ENCODE measurements around the gene STXBP3. TPM values are rescaled to one million over a fixed set of nuclear protein-coding genes. Genes with fewer than 3 reads are reported as not detected.

The STXBP3 gene
- total RNA-seq, 4 donors from 2014 or later = 55.8 to 154 (median 79.9) TPM

GRCh38 chr1:108734171-108734865, 12.2 kb upstream of the STXBP3 start:
- no peak for TF ChIP-seq EP300 (IDR thresholded peaks at IDR 0.05)
- no peak for TF ChIP-seq POLR2A (IDR thresholded peaks at IDR 0.05)
- no peak for TF ChIP-seq CTCF (IDR thresholded peaks at IDR 0.05)
- no peak for TF ChIP-seq POLR2AphosphoS5 (IDR thresholded peaks at IDR 0.05)
- H3K4me1 ChIP-seq = no peaks in the 10 kb centered on the region
- no peaks in the 10 kb centered on the region for H3K36me3 ChIP-seq
- no peak for ATAC-seq
- WGBS, 2 donors (ENCODE audit: low coverage in 1 of 2) = 88 to 100% methylated on average over 1 of the region's 1 CpG
- no peaks in the 10 kb centered on the region for H3K27me3 ChIP-seq
- no peaks in the 10 kb centered on the region for H3K9me3 ChIP-seq
- no peak overlapping the region for H3K27ac ChIP-seq
- H3K4me3 ChIP-seq = no peak overlapping the region

- H3K9me3 ChIP-seq = no peaks in the 10 kb centered on the region
- H3K36me3 ChIP-seq = no peaks in the 10 kb centered on the region
- 83% methylated on average over 2 of the region's 6 CpGs; no CpG with 5 or more reads in 1 of the 2 donors for WGBS, 2 donors (ENCODE audit: low coverage in 1 of 2)
- no peak for TF ChIP-seq POLR2AphosphoS5 (IDR thresholded peaks at IDR 0.05)
- TF ChIP-seq CTCF (IDR thresholded peaks at IDR 0.05) = no peak
- TF ChIP-seq POLR2A (IDR thresholded peaks at IDR 0.05) = no peak
- TF ChIP-seq EP300 (IDR thresholded peaks at IDR 0.05) = no peak
- peaks cover 0 to under 1% (median 0%) of the 10 kb centered on the region in 3 donors for H3K4me1 ChIP-seq
- no peaks in the 10 kb centered on the region for H3K27me3 ChIP-seq
- no peak overlapping the region for H3K27ac ChIP-seq
- no peak for ATAC-seq
- no peak overlapping the region for H3K4me3 ChIP-seq
These were observed 4.2 kb upstream of the STXBP3 start for GRCh38 chr1:108742253-108742652.

GRCh38 chr1:108745980-108746381, 493 bp upstream of the STXBP3 start:
- no peaks in the 10 kb centered on the region for H3K9me3 ChIP-seq
- no peaks in the 10 kb centered on the region for H3K27me3 ChIP-seq
- H3K27ac ChIP-seq = peak overlapping the region in 3 of 4 donors; percentile 94 to 99 (median 97)
- TF ChIP-seq CTCF (IDR thresholded peaks at IDR 0.05) (no peak), POLR2AphosphoS5 (IDR thresholded peaks at IDR 0.05) (no peak), EP300 (IDR thresholded peaks at IDR 0.05) (no peak), POLR2A (IDR thresholded peaks at IDR 0.05) (no peak)
- peak overlapping the region in 1 of 2 donors; percentile 94 for H3K4me3 ChIP-seq
- H3K4me1 ChIP-seq = peaks cover 0 to 37% (median 10%) of the 10 kb centered on the region in 3 donors
- no peak for ATAC-seq
- 20 to 33% methylated on average over 3 of the region's 3 CpGs for WGBS, 2 donors (ENCODE audit: low coverage in 1 of 2)
- no peaks in the 10 kb centered on the region for H3K36me3 ChIP-seq

- ATAC-seq = peak; percentile 81
- WGBS, 2 donors (ENCODE audit: low coverage in 1 of 2) = 0 to 2% methylated on average over 8 to 15 of the region's 15 CpGs
These were observed 837 bp downstream of the STXBP3 start for GRCh38 chr1:108747171-108747850.

More at GRCh38 chr1:108747171-108747850, 837 bp downstream of the STXBP3 start:
- H3K36me3 ChIP-seq = no peaks in the 10 kb centered on the region
- peak overlapping the region; percentile 86 to 99 (median 96) for H3K27ac ChIP-seq
- H3K4me1 ChIP-seq = peaks cover 0 to 48% (median 10%) of the 10 kb centered on the region in 3 donors
- no peaks in the 10 kb centered on the region for H3K27me3 ChIP-seq
- no peak for TF ChIP-seq CTCF (IDR thresholded peaks at IDR 0.05)
- TF ChIP-seq POLR2AphosphoS5 (IDR thresholded peaks at IDR 0.05) = peak; percentile 89
- TF ChIP-seq POLR2A (IDR thresholded peaks at IDR 0.05) = peak; percentile 52 to 75
- H3K4me3 ChIP-seq = peak overlapping the region; percentile 62 to 94
- H3K9me3 ChIP-seq = no peaks in the 10 kb centered on the region

Measured in gastroesophageal sphincter (tissue), 4 donors.